Cardiac fibroblast (primary cell): ENCODE measurements around the gene DNAAF3.
"Not testable (repeated sequence)": the region's sequence is repeated elsewhere in the genome, so short reads cannot be mapped to it uniquely, and the experiment has no call there.

ENCODE experiments used
- DNase-seq, 2 donors: peaks; one replicate each; pipeline versions ENCODE4 v3.0.0 to v3.0.0-alpha.2; 2010; ENCODE audit warnings: low read depth in 2 of 2
- H3K4me3 ChIP-seq, 2 donors: replicated peaks in 1 of 2; 1 replicate in 1 of 2; 2 replicates in 1 of 2; pipeline ENCODE4 v1.5.1; 2011; ENCODE audit warnings: low read depth in 2 of 2, low read length in 2 of 2, mild to moderate bottlenecking in 2 of 2, moderate library complexity in 1 of 2
- TF ChIP-seq, protein P1 (sequence below): IDR thresholded peaks from one replicate; pipeline ENCODE4 v1.5.1; 2011; ENCODE audit warnings: low read depth, mild to moderate bottlenecking, low read length, inconsistent platforms

DNAAF3 gene

DNA sequence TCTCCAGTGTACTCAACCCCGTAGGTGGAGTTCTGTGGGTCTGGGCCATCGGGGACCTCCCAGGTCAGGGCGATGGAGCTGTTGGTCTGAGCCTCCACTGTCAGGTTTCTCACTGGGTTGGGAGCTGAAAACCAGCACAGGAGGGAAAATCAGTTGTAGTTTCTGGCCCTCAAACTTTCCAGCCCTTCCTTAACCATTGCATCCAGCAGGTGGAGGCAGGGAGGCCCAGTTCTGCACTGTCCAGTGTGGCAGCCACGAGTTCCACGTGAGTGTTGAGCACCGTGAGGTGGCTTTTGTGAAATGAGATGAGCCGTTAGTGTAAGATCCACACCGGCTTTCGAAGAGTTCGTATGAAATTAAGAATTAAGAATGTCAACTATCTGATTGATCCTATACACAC, 35.8 kb upstream of the DNAAF3 start:
- not testable (repeated sequence) for DNase-seq, H3K4me3 ChIP-seq
- TF ChIP-seq, protein P1, sequence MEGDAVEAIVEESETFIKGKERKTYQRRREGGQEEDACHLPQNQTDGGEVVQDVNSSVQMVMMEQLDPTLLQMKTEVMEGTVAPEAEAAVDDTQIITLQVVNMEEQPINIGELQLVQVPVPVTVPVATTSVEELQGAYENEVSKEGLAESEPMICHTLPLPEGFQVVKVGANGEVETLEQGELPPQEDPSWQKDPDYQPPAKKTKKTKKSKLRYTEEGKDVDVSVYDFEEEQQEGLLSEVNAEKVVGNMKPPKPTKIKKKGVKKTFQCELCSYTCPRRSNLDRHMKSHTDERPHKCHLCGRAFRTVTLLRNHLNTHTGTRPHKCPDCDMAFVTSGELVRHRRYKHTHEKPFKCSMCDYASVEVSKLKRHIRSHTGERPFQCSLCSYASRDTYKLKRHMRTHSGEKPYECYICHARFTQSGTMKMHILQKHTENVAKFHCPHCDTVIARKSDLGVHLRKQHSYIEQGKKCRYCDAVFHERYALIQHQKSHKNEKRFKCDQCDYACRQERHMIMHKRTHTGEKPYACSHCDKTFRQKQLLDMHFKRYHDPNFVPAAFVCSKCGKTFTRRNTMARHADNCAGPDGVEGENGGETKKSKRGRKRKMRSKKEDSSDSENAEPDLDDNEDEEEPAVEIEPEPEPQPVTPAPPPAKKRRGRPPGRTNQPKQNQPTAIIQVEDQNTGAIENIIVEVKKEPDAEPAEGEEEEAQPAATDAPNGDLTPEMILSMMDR = peak; percentile 27

DNA sequence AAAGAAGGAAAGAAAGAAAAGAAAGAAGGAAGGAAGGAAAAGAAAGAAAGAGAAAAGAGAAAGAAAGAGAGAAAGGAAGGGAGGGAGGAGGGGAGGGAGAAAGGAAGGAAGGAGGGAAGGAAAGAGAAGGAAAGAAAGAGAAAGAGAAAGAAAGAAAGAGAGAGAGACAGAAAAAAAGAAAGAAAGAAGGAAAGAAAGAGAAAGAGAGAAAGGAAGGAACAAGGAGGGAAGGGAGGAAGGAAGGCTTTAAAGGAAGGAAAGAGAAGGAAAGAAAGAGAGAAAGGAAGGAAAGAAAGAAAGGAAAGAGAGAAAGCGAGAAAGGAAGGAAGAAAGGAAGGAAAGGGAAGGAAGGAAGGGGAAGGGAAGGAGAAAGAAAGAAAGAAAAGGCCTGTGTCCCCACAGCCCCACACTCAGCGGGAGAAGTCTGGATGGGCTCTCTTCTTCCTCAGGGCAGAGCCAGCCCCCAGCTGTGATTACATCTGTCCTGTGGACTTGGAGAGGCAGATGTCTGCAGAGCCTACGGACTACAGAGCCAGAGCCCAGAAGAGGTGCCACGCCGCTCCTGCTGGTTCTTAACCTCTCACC, 33.3 kb upstream of the DNAAF3 start:
- no peak overlapping the region for H3K4me3 ChIP-seq
- no peak for DNase-seq
- TF ChIP-seq, protein P1 = no peak

- no peak overlapping the region for H3K4me3 ChIP-seq
- TF ChIP-seq, protein P1 = no peak
- no peak for DNase-seq
These were observed 32.2 kb upstream of the DNAAF3 start for GRCh38 chr19:55198651-55199050.

- DNase-seq = peak in 1 of 2 donors; percentile 43
- TF ChIP-seq, protein P1 = no peak
- H3K4me3 ChIP-seq = no peak overlapping the region
These were observed 31.1 kb upstream of the DNAAF3 start for GRCh38 chr19:55197528-55197927.

DNA sequence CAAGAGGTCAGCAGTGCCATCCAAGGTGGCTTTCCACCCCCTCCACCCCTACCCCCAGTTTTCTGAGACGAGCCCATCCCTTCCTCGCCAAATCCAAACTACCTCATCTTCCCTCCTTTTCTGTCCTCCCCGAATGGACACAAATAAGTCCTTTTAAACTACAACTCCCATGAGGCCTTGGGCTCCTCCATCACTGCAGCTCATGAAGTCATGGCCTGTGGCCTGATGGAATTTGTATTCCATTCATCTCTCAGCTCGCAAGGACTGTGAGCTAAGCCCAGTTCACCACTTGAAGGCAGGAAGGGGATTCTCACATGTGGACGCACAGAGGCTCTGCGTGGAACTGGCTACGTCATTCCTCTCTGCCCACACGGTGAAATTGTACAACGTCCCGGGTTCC, 30.4 kb upstream of the DNAAF3 start:
- H3K4me3 ChIP-seq = no peak overlapping the region
- DNase-seq = peak in 1 of 2 donors; percentile 27
- TF ChIP-seq, protein P1 = no peak

DNA sequence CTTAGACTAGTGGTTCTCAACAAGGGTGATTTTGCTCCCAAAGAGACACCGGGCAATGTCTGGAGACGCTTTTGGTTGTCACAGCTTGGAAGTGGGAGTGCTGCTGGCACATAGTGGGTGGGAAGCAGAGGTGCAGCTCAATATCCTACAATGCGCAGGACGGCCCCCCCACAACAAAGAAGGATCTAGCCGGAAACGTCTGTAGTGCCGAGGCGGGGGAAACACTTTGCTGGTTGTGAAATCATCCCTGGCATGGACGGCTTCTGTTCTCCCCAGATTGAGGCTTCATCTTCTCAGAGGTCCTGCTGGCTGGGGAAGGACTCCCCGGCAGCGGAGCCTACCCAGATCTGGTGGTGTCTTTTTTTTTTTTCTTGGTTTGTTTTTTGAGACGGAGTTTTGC, 27.1 kb upstream of the DNAAF3 start:
- H3K4me3 ChIP-seq = no peak overlapping the region
- TF ChIP-seq, protein P1 = no peak
- no peak for DNase-seq

DNA sequence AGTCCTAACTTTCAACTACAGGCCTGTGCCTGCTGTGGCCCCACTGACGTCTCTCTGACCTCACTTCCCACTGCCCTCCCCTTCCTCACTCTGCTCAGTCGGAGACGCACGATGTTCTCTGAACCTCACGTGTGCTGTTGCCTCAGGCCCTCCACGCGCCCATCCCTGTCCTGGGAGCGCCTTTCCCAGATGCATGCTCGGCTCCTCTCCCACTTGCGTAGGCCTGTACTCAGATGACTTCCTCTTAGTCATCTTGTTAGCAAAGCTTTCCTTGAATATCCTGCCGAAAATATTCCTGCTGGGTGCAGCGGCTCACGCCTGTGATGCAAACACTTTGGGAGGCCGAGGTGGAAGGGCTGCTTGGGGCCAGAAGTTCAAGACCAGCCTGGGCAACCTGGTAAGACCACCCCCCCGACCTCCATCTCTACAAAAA, 23.0 kb upstream of the DNAAF3 start:
- H3K4me3 ChIP-seq = no peak overlapping the region
- peak; percentile 97 to 98 for DNase-seq
- TF ChIP-seq, protein P1 = no peak
